Measurements from ENCODE around the gene TBC1D3B. TPM values are rescaled to one million over a fixed set of nuclear protein-coding genes. Genes with fewer than 3 reads are reported as not detected.

TBC1D3B gene
- total RNA-seq, 1 experiment from 2014 or later, result 11.3 TPM

GRCh38 chr17:36124879-36125824 lies 51.3 kb downstream of the TBC1D3B start:
- POLR2A ChIA-PET, result no interaction called here
- peak; percentile 54; the same call in 1 of the 2 replicates for ATAC-seq
- Histone ChIP-seq H3K4me1 (ENCODE audit: control insufficient read depth in 1 of 2, insufficient read depth in 2 of 2, low read length in 2 of 2) (no peaks in the 10 kb centered on the region), H3K79me2 (ENCODE audit: insufficient read depth, low read length) (no peaks in the 10 kb centered on the region), H3K9me3 (ENCODE audit: control insufficient read depth in 1 of 2, insufficient read depth in 1 of 2, low read depth in 1 of 2, low read length in 2 of 2) (peaks cover 9 to 17% of the 10 kb centered on the region in 2 experiments; a peak in 3 of 4 replicates), H3K27ac (ENCODE audit: low read depth, low read length) (no peak overlapping the region), H3K27me3 (ENCODE audit: insufficient read depth, low read length) (0 out of 2 replicates have a peak, but pooled peaks cover 7% of the 10 kb centered on the region), H3K4me3 (replicated peaks in 1 of 2; ENCODE audit: low read depth in 1 of 2, low read length in 2 of 2) (no peak overlapping the region), H3K4me2 (ENCODE audit: low read length) (no peak overlapping the region), H3K9ac (ENCODE audit: low read length) (no peak overlapping the region), H2AFZ (ENCODE audit: low read depth, low read length, poor library complexity, severe bottlenecking) (no peak overlapping the region), H3K36me3 (ENCODE audit: control insufficient read depth in 1 of 2, insufficient read depth in 2 of 2, low read length in 2 of 2) (no peaks in the 10 kb centered on the region), H3K9me2 (ENCODE audit: insufficient read depth) (no peaks in the 10 kb centered on the region), H4K20me1 (ENCODE audit: insufficient read depth) (no peaks in the 10 kb centered on the region)
- RAD21 ChIA-PET (ENCODE audit: low non-redundant PET in 1 of 2, low total read pairs in 2 of 2, uncharacterized antibody in 2 of 2, unreplicated experiment in 2 of 2), result no interaction called here
- TF ChIP-seq SRF (IDR thresholded peaks at IDR 0.05; ENCODE audit: low read depth) (no peak), CBX3 (IDR thresholded peaks at IDR 0.05; ENCODE audit: low read depth) (0 out of 2 replicates have a peak, but pooled peaks have one; percentile 35), CEBPB (IDR thresholded peaks at IDR 0.05; ENCODE audit: low read depth) (no peak), POLR2AphosphoS5 (IDR thresholded peaks at IDR 0.05; ENCODE audit: low read depth, low read length) (no peak), FOSL1 (IDR thresholded peaks at IDR 0.05; ENCODE audit: low read depth) (no peak), ZNF274 (IDR thresholded peaks at IDR 0.05; ENCODE audit: low read depth, low read length) (no peak), JUND (IDR thresholded peaks at IDR 0.05) (no peak), RAD21 (IDR thresholded peaks at IDR 0.05; ENCODE audit: low read depth) (peak; percentile 23; the same call in 1 of the 2 replicates), EGR1 (IDR thresholded peaks at IDR 0.05; ENCODE audit: low read depth) (no peak), ZFX (IDR thresholded peaks at IDR 0.05) (no peak), POLR2A (IDR thresholded peaks at IDR 0.05; ENCODE audit: borderline replicate concordance, extremely low read depth, insufficient read depth, insufficient read length) (no peak)
- TF ChIP-seq, protein P1, sequence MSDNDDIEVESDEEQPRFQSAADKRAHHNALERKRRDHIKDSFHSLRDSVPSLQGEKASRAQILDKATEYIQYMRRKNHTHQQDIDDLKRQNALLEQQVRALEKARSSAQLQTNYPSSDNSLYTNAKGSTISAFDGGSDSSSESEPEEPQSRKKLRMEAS (IDR thresholded peaks at IDR 0.05), result no peak
- TF ChIP-seq, protein P2, sequence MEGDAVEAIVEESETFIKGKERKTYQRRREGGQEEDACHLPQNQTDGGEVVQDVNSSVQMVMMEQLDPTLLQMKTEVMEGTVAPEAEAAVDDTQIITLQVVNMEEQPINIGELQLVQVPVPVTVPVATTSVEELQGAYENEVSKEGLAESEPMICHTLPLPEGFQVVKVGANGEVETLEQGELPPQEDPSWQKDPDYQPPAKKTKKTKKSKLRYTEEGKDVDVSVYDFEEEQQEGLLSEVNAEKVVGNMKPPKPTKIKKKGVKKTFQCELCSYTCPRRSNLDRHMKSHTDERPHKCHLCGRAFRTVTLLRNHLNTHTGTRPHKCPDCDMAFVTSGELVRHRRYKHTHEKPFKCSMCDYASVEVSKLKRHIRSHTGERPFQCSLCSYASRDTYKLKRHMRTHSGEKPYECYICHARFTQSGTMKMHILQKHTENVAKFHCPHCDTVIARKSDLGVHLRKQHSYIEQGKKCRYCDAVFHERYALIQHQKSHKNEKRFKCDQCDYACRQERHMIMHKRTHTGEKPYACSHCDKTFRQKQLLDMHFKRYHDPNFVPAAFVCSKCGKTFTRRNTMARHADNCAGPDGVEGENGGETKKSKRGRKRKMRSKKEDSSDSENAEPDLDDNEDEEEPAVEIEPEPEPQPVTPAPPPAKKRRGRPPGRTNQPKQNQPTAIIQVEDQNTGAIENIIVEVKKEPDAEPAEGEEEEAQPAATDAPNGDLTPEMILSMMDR (IDR thresholded peaks at IDR 0.05 in 2 of 3, conservative IDR thresholded peaks at IDR 0.05 in 1 of 3; ENCODE audit: borderline replicate concordance in 1 of 3, insufficient read depth in 1 of 3, low read depth in 2 of 3, low read length in 2 of 3), result peak in 2 of 3 experiments; percentile 20 to 38; a peak in 3 of 6 replicates
- peak; percentile 33 for DNase-seq (ENCODE audit: low read depth, low spot score)
- BruUV-seq (replicated peaks), result no TSS peak
- intact Hi-C loops (cut with micrococcal nuclease), result no loop called here
- CTCF ChIA-PET, result interaction anchor here (1.1 kb wide), 1 partner anchor 24 kb away, joined by 4 read pairs; no protein-coding TSS in a partner anchor
